OCI-LY7 (cell line): ENCODE results near the gene KRT13.

Experiments
- EZH2phosphoT487 ChIP-seq: fragments of 200-600 bp; sonication (generic); IDR thresholded peaks from 2 replicates; pipeline ENCODE4 v1.6.1; 2018; ENCODE audit warnings: low read depth, borderline replicate concordance, mild to moderate bottlenecking, mixed run types, antibody characterized with exemption, low read length, moderate library complexity, mixed read lengths
- TF ChIP-seq, protein P1 (sequence below): fragments of 200-600 bp; sonication (generic); conservative IDR thresholded peaks from 2 replicates; pipeline ENCODE4 v1.5.1; 2014; ENCODE audit warnings: mild to moderate bottlenecking, antibody characterized with exemption, low read length, moderate library complexity, mixed read lengths

DNA sequence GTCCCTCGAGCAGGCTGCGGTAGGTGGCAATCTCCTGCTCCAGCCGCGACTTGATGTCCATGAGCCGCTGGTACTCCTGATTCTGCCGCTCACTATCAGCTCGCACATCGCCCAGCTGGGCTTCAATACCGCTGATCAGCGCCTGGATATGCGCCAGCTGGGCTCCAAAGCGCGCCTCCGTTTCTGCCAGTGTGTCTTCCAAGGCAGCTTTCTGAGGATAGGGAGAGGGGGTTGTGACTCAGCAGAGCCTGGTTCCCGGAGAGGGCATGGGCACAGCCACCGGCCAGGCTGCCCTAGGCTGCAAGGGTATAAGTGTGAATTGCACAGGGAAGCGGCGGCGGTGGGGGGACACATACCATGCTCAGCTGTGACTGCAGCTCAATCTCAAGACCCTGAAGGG is 18.4 kb upstream of the KRT13 start:
- TF ChIP-seq, protein P1, sequence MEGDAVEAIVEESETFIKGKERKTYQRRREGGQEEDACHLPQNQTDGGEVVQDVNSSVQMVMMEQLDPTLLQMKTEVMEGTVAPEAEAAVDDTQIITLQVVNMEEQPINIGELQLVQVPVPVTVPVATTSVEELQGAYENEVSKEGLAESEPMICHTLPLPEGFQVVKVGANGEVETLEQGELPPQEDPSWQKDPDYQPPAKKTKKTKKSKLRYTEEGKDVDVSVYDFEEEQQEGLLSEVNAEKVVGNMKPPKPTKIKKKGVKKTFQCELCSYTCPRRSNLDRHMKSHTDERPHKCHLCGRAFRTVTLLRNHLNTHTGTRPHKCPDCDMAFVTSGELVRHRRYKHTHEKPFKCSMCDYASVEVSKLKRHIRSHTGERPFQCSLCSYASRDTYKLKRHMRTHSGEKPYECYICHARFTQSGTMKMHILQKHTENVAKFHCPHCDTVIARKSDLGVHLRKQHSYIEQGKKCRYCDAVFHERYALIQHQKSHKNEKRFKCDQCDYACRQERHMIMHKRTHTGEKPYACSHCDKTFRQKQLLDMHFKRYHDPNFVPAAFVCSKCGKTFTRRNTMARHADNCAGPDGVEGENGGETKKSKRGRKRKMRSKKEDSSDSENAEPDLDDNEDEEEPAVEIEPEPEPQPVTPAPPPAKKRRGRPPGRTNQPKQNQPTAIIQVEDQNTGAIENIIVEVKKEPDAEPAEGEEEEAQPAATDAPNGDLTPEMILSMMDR: no peak
- no peak for TF ChIP-seq EZH2phosphoT487
